ENCODE data around the gene ATG16L2. TPM values are rescaled to one million over a fixed set of nuclear protein-coding genes. Genes with fewer than 3 reads are reported as not detected.

The ATG16L2 gene
- total RNA-seq, 1 experiment from 2014 or later: 22.2 TPM

DNA sequence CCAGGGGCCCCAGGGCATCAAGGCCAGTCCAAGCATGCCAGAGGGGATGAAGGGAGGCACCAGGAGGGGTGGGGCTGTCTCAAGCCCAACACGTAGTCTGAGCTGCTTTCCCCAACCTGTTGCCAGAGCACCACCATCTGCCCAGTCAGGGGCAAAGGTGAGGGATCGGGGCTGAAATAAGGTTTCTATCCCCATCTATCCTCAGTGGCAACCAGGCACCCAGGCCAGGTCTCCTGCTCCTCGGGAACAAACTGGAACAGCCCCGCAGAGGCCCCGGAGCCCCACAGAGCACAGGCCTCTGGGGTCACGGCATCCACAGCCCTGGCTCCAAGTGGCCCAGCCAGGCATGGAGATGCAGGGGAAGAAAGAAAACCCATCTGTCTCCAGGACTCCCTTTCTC, 39.7 kb upstream of the ATG16L2 start (continued):
- TF ChIP-seq EMX1 (CRISPR knock-in tag; IDR thresholded peaks at IDR 0.05): no peak
- no peak for TF ChIP-seq KAT7 (CRISPR knock-in tag; IDR thresholded peaks at IDR 0.05; ENCODE audit: borderline replicate concordance)
- TF ChIP-seq CBFB (CRISPR knock-in tag; IDR thresholded peaks at IDR 0.05; ENCODE audit: low read depth): no peak

GRCh38 chr11:72775288-72776110, 38.7 kb upstream of the ATG16L2 start:
- no peak overlapping the region for H3K4me3 Mint-ChIP-seq
- H3K4me1 Mint-ChIP-seq: peaks cover 10% of the 10 kb centered on the region; the same call in 1 of the 2 replicates
- no peaks in the 10 kb centered on the region for H3K36me3 Mint-ChIP-seq
- ChIA-PET CTCF (interaction anchor here (5.0 kb wide), 1 partner anchor 50 kb away, joined by 24 read pairs; no protein-coding TSS in a partner anchor), POLR2A (no interaction called here)
- TF ChIP-seq, protein P1, sequence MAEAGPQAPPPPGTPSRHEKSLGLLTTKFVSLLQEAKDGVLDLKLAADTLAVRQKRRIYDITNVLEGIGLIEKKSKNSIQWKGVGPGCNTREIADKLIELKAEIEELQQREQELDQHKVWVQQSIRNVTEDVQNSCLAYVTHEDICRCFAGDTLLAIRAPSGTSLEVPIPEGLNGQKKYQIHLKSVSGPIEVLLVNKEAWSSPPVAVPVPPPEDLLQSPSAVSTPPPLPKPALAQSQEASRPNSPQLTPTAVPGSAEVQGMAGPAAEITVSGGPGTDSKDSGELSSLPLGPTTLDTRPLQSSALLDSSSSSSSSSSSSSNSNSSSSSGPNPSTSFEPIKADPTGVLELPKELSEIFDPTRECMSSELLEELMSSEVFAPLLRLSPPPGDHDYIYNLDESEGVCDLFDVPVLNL (CRISPR knock-in tag; IDR thresholded peaks at IDR 0.05; ENCODE audit: borderline replicate concordance, low read depth): no peak
- no peaks in the 10 kb centered on the region for H3K27me3 Mint-ChIP-seq (ENCODE audit: low read depth)
- no peak overlapping the region for H3K27ac Mint-ChIP-seq
- H3K9me3 Mint-ChIP-seq: no peaks in the 10 kb centered on the region
- no peak for ATAC-seq
- DNase-seq (ENCODE audit: low spot score): no peak

GRCh38 chr11:72776117-72776843, 37.9 kb upstream of the ATG16L2 start:
- Mint-ChIP-seq H3K36me3 (no peaks in the 10 kb centered on the region), H3K27ac (0 out of 2 replicates have a peak overlapping the region, but pooled peaks have one; percentile 19), H3K4me1 (peaks cover 12% of the 10 kb centered on the region; the same call in 1 of the 2 replicates), H3K9me3 (no peaks in the 10 kb centered on the region), H3K4me3 (no peak overlapping the region), H3K27me3 (ENCODE audit: low read depth) (peaks cover 3% of the 10 kb centered on the region)
- ATAC-seq: no peak
- CTCF ChIA-PET: interaction anchor here (0.8 to 5.0 kb wide), 5 partner anchors 11 to 51 kb away, joined by 3 to 24 read pairs (median 5); no protein-coding TSS in a partner anchor
- TF ChIP-seq CDX4 (CRISPR knock-in tag; IDR thresholded peaks at IDR 0.05; ENCODE audit: borderline replicate concordance): no peak
- TF ChIP-seq ELF4 (CRISPR knock-in tag; IDR thresholded peaks at IDR 0.05; ENCODE audit: low read depth): no peak
- no peak for TF ChIP-seq SMAD3 (CRISPR knock-in tag; IDR thresholded peaks at IDR 0.05; ENCODE audit: borderline replicate concordance)
- TF ChIP-seq TP53 (CRISPR knock-in tag; IDR thresholded peaks at IDR 0.05): no peak
- TF ChIP-seq E2F1 (CRISPR knock-in tag; IDR thresholded peaks at IDR 0.05): no peak
- TF ChIP-seq TEAD4 (CRISPR knock-in tag; IDR thresholded peaks at IDR 0.05): no peak
- TF ChIP-seq, protein P2, sequence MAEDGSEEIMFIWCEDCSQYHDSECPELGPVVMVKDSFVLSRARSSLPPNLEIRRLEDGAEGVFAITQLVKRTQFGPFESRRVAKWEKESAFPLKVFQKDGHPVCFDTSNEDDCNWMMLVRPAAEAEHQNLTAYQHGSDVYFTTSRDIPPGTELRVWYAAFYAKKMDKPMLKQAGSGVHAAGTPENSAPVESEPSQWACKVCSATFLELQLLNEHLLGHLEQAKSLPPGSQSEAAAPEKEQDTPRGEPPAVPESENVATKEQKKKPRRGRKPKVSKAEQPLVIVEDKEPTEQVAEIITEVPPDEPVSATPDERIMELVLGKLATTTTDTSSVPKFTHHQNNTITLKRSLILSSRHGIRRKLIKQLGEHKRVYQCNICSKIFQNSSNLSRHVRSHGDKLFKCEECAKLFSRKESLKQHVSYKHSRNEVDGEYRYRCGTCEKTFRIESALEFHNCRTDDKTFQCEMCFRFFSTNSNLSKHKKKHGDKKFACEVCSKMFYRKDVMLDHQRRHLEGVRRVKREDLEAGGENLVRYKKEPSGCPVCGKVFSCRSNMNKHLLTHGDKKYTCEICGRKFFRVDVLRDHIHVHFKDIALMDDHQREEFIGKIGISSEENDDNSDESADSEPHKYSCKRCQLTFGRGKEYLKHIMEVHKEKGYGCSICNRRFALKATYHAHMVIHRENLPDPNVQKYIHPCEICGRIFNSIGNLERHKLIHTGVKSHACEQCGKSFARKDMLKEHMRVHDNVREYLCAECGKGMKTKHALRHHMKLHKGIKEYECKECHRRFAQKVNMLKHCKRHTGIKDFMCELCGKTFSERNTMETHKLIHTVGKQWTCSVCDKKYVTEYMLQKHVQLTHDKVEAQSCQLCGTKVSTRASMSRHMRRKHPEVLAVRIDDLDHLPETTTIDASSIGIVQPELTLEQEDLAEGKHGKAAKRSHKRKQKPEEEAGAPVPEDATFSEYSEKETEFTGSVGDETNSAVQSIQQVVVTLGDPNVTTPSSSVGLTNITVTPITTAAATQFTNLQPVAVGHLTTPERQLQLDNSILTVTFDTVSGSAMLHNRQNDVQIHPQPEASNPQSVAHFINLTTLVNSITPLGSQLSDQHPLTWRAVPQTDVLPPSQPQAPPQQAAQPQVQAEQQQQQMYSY (CRISPR knock-in tag; IDR thresholded peaks at IDR 0.05): no peak
- no peak for TF ChIP-seq TCF7 (CRISPR knock-in tag; IDR thresholded peaks at IDR 0.05; ENCODE audit: low read depth)
- TF ChIP-seq FOXP1 (CRISPR knock-in tag; IDR thresholded peaks at IDR 0.05; ENCODE audit: borderline replicate concordance): no peak
- TF ChIP-seq, protein P3, sequence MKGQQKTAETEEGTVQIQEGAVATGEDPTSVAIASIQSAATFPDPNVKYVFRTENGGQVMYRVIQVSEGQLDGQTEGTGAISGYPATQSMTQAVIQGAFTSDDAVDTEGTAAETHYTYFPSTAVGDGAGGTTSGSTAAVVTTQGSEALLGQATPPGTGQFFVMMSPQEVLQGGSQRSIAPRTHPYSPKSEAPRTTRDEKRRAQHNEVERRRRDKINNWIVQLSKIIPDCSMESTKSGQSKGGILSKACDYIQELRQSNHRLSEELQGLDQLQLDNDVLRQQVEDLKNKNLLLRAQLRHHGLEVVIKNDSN (CRISPR knock-in tag; IDR thresholded peaks at IDR 0.05): no peak
- TF ChIP-seq ZNF219 (CRISPR knock-in tag; IDR thresholded peaks at IDR 0.05; ENCODE audit: borderline replicate concordance): no peak
- TF ChIP-seq, protein P4, sequence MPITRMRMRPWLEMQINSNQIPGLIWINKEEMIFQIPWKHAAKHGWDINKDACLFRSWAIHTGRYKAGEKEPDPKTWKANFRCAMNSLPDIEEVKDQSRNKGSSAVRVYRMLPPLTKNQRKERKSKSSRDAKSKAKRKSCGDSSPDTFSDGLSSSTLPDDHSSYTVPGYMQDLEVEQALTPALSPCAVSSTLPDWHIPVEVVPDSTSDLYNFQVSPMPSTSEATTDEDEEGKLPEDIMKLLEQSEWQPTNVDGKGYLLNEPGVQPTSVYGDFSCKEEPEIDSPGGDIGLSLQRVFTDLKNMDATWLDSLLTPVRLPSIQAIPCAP (CRISPR knock-in tag; IDR thresholded peaks at IDR 0.05): no peak
- TF ChIP-seq, protein P5, sequence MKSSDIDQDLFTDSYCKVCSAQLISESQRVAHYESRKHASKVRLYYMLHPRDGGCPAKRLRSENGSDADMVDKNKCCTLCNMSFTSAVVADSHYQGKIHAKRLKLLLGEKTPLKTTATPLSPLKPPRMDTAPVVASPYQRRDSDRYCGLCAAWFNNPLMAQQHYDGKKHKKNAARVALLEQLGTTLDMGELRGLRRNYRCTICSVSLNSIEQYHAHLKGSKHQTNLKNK (CRISPR knock-in tag; IDR thresholded peaks at IDR 0.05): no peak
- TF ChIP-seq CREB1 (CRISPR knock-in tag; IDR thresholded peaks at IDR 0.05): no peak
- no peak for TF ChIP-seq NR3C1 (CRISPR knock-in tag; conservative IDR thresholded peaks at IDR 0.05; ENCODE audit: low read depth)
- no peak for TF ChIP-seq MAX (CRISPR knock-in tag; IDR thresholded peaks at IDR 0.05)
- no peak for DNase-seq (ENCODE audit: low spot score)
- POLR2A ChIA-PET: no interaction called here
